OCI-LY7 (cell line): Measurements from ENCODE around the gene CEP104. TPM values are rescaled to one million over a fixed set of nuclear protein-coding genes. Genes with fewer than 3 reads are reported as not detected.

ENCODE experiments used
- Bru-seq: library from RNA; stranded (reverse); fragments of 400-500 nt; gene quantifications from one replicate; lab custom pipeline; 2021; lab: Mats Ljungman, UMichigan
- BruChase-seq, 2 experiments: library from RNA; stranded (reverse); fragments of 400-500 nt; gene quantifications; one replicate each; lab custom pipeline; 2021; lab: Mats Ljungman, UMichigan
- BruUV-seq: library from RNA; stranded (reverse); fragments of 400-500 nt; replicated peaks from 2 replicates; lab custom pipeline; 2021; lab: Mats Ljungman, UMichigan
- CTCF ChIA-PET: fragments of 300-600 bp; sonication (Branson Sonifier 250); formaldehyde crosslinking; loops from one replicate; lab custom pipeline; 2022; ENCODE audit warnings: antibody characterized with exemption; ENCODE audit not compliant: unreplicated experiment; lab: Charles Lee
- POLR2A ChIA-PET: fragments of 300-600 bp; sonication (Branson Sonifier 250); formaldehyde crosslinking; loops from one replicate; lab custom pipeline; 2022; ENCODE audit warnings: antibody characterized with exemption; lab: Charles Lee
- DNase-seq: peaks from one replicate; pipeline ENCODE4 v3.0.0-alpha.2; 2015; ENCODE audit warnings: low spot score
- H2AFZ ChIP-seq: fragments of 200-600 bp; sonication (generic), shearing (Covaris generic); 2 replicates; pipeline ENCODE4 v1.6.1; 2014; ENCODE audit warnings: mild to moderate bottlenecking, antibody characterized with exemption, low read length, moderate library complexity
- H3K27ac ChIP-seq: fragments of 200-600 bp; sonication (generic); 2 replicates; pipeline ENCODE4 v1.5.1; 2014; ENCODE audit warnings: mixed run types, low read depth, mild to moderate bottlenecking, moderate library complexity, low read length, inconsistent platforms; ENCODE audit not compliant: poor library complexity, severe bottlenecking
- H3K36me3 ChIP-seq: fragments of 200-600 bp; sonication (generic); 2 replicates; pipeline ENCODE4 v1.6.1; 2014; ENCODE audit warnings: mild to moderate bottlenecking, antibody characterized with exemption, low read length, moderate library complexity, mixed read lengths; ENCODE audit not compliant: insufficient read depth
- H3K4me1 ChIP-seq: fragments of 200-600 bp; sonication (generic); 2 replicates; pipeline ENCODE4 v1.5.1; 2014; ENCODE audit warnings: mild to moderate bottlenecking, low read length; ENCODE audit not compliant: insufficient read depth, poor library complexity, severe bottlenecking
- H3K4me2 ChIP-seq: fragments of 200-600 bp; sonication (generic); 2 replicates; pipeline ENCODE4 v1.6.1; 2014; ENCODE audit warnings: mild to moderate bottlenecking, low read length
- H3K4me3 ChIP-seq: fragments of 200-600 bp; sonication (generic); 2 replicates; pipeline ENCODE4 v1.5.1; 2014; ENCODE audit warnings: mild to moderate bottlenecking, low read depth, low read length; ENCODE audit not compliant: poor library complexity, severe bottlenecking
- H3K79me2 ChIP-seq: fragments of 200-600 bp; sonication (generic); 2 replicates; pipeline ENCODE4 v1.6.1; 2016; ENCODE audit warnings: low read depth, mild to moderate bottlenecking, low read length, moderate library complexity, mixed read lengths; ENCODE audit not compliant: insufficient read depth
- H3K9me2 ChIP-seq: fragments of 200-600 bp; sonication (generic); 2 replicates; pipeline ENCODE4 v1.6.1; 2016; ENCODE audit warnings: mild to moderate bottlenecking, low read length, mixed read lengths; ENCODE audit not compliant: insufficient read depth
- H3K9me3 ChIP-seq: fragments of 200-600 bp; sonication (generic); 2 replicates; pipeline ENCODE4 v1.6.1; 2014; ENCODE audit warnings: mild to moderate bottlenecking, mixed run types, low read length, mixed read lengths
- H4K20me1 ChIP-seq: fragments of 200-600 bp; sonication (generic); 2 replicates; pipeline ENCODE4 v1.6.1; 2014; ENCODE audit warnings: mild to moderate bottlenecking, antibody characterized with exemption, low read length, moderate library complexity, mixed read lengths; ENCODE audit not compliant: insufficient read depth
- EZH2phosphoT487 ChIP-seq: fragments of 200-600 bp; sonication (generic); IDR thresholded peaks from 2 replicates; pipeline ENCODE4 v1.6.1; 2018; ENCODE audit warnings: low read depth, borderline replicate concordance, mild to moderate bottlenecking, mixed run types, antibody characterized with exemption, low read length, moderate library complexity, mixed read lengths
- intact Hi-C: fragments of 100-400 bp; cut with micrococcal nuclease; formaldehyde crosslinking; loops from one replicate; pipeline ENCODE4 v1.10.0; 2022; ENCODE audit not compliant: unreplicated experiment
- long read RNA-seq: library from polyadenylated mRNA; stranded (forward); transcript quantifications from one replicate; pipeline ENCODE4 v2.0.0, GENCODE V29; 2022
- total RNA-seq, 2 experiments: library from RNA; depleted of rRNA in 1 of 2; stranded (reverse); fragments of >200 nt in 1 of 2; shearing (Covaris generic) in 1 of 2; gene quantifications; 2 replicates each; pipeline ENCODE4 v1.2.3, GENCODE V29; 2014 to 2022
- TF ChIP-seq, protein P1 (sequence below): fragments of 200-600 bp; sonication (generic); conservative IDR thresholded peaks from 2 replicates; pipeline ENCODE4 v1.5.1; 2014; ENCODE audit warnings: mild to moderate bottlenecking, antibody characterized with exemption, low read length, moderate library complexity, mixed read lengths

The CEP104 gene
- 26.8 and 36.5 TPM in 2 replicates for total RNA-seq (2014; rRNA removed; shearing (Covaris generic))
- total RNA-seq (2022): 71.0 and 71.7 TPM in 2 replicates
- percentile 64 among the genes with signal in this experiment for Bru-seq, nascent RNA
- percentile 73 among the genes with signal in this experiment for BruChase-seq, experiment 1, labeled RNA remaining after a 6-hour chase
- percentile 76 among the genes with signal in this experiment for BruChase-seq, experiment 2, labeled RNA remaining after a 2-hour chase
- long read RNA-seq, full-length matches to known transcripts: 26 of 60 reads
- long read RNA-seq, partial matches to known transcripts: 15 of 60 reads
- long read RNA-seq, other reads (novel, unspliced or antisense): 19 of 60 reads

DNA sequence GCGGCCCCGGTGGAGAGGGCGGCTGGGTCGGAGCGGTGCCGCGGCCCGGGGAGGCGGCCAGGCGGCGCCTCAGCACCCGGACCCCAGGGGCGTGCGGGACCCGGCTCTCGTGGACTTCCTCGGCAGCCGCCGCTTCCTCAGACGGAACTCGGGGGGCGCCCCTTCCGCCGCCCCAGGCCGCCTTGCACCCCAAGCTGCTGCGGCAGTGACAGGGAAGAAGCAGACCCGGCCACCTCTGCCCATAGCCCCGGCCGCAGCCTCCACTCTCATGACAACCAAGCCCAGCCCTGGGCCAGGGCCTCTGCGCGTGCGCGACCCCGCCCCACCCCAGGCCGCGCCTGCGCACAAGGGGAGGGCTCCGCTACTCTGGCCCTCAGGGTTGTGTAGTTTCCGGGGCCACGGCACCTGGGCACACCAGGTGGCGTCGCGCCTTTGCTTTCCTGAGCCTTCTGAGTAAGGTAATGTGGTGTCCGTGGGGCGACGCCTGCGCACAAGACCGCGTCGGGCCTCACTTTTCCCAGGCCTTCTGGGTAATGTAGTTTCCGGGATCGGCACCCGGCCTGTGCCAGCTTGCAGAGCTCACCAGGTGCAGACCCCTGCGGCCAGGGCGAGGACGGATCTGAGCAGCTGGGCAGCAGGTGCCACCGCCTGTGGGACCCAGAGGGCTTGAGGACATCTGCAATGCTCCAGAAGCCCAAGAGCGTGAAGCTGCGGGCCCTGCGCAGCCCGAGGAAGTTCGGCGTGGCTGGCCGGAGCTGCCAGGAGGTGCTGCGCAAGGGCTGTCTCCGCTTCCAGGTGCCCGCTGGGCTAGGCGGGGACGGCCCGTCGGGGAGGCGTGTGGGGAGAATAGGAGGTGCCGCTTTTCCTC, at the start of gene CEP104, which contains the start of gene DFFB:
Gene CEP104, minus strand, starts transcription at position 289 of the 868 bp plus-strand sequence. CDS start 4,804 bp downstream, outside the sequence.
Gene DFFB, plus strand, starts transcription at position 554 of the 868 bp plus-strand sequence. Its CDS starts 128 bp downstream, at position 682.
- peak within 1 kb of the TSS; percentile 36 for H3K27ac ChIP-seq
- H3K4me2 ChIP-seq: peak within 1 kb of the TSS; percentile 89
- DNase-seq: peak; percentile 99
- no peaks in the 10 kb centered on the region for H3K9me2 ChIP-seq
- no peak for TF ChIP-seq EZH2phosphoT487
- TF ChIP-seq, protein P1, sequence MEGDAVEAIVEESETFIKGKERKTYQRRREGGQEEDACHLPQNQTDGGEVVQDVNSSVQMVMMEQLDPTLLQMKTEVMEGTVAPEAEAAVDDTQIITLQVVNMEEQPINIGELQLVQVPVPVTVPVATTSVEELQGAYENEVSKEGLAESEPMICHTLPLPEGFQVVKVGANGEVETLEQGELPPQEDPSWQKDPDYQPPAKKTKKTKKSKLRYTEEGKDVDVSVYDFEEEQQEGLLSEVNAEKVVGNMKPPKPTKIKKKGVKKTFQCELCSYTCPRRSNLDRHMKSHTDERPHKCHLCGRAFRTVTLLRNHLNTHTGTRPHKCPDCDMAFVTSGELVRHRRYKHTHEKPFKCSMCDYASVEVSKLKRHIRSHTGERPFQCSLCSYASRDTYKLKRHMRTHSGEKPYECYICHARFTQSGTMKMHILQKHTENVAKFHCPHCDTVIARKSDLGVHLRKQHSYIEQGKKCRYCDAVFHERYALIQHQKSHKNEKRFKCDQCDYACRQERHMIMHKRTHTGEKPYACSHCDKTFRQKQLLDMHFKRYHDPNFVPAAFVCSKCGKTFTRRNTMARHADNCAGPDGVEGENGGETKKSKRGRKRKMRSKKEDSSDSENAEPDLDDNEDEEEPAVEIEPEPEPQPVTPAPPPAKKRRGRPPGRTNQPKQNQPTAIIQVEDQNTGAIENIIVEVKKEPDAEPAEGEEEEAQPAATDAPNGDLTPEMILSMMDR: peak; percentile 69
- ChIA-PET CTCF (interaction anchor here (0.6 to 2.5 kb wide), 5 partner anchors 43 to 190 kb away, joined by 3 to 7 read pairs (median 4); partner anchors contain the start of gene C1orf174), POLR2A (interaction anchor here (0.6 to 1.7 kb wide), 3 partner anchors 44 to 969 kb away, joined by 3 to 6 read pairs (median 3); no protein-coding TSS in a partner anchor)
- peaks cover 26% of the 10 kb centered on the region for H3K4me1 ChIP-seq
- no TSS peak for BruUV-seq
- H3K36me3 ChIP-seq: peaks cover 7% of the 10 kb centered on the region
- peaks cover 46% of the 10 kb centered on the region for H3K79me2 ChIP-seq
- peak within 1 kb of the TSS; percentile 79 for H2AFZ ChIP-seq
- no peaks in the 10 kb centered on the region for H3K9me3 ChIP-seq
- intact Hi-C loops: loop anchor here (1.0 to 5.0 kb wide), 3 partner anchors 43 to 190 kb away; partner anchors contain the start of gene C1orf174
- peak within 1 kb of the TSS; percentile 87 for H3K4me3 ChIP-seq
- peaks cover 7% of the 10 kb centered on the region; the same call in 1 of the 2 replicates for H4K20me1 ChIP-seq

DNA sequence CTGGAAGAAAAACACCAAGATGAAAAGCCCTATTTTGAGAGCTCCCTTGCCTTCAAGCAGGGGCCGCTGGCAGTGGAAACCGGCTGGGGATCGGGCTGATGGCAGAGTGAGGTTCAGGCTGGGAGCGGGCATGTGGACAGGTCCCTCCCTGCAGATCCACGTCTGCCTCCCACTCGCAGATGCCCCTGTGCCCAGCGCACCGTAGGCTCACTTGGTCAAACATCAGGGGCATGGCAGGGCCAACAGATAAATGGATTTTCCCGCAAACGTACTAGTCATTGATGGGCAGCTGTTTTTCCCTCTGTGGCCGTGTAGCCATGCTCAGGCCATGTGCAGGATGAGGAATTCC, 49.6 kb upstream of the CEP104 start:
- POLR2A ChIA-PET: interaction anchor here (1.6 to 4.6 kb wide), 2 partner anchors 141 to 403 kb away, joined by 6 to 31 read pairs; no protein-coding TSS in a partner anchor
- DNase-seq: no peak

More for the DNA sequence above, 49.6 kb upstream of the CEP104 start:
- no peak overlapping the region for H2AFZ ChIP-seq
- H3K4me1 ChIP-seq: peaks cover 89% of the 10 kb centered on the region
- BruUV-seq: no TSS peak
- no peak for TF ChIP-seq EZH2phosphoT487
- TF ChIP-seq, protein P1: no peak
- peak overlapping the region; percentile 96 for H3K4me3 ChIP-seq
- peak overlapping the region; percentile 88 for H3K4me2 ChIP-seq
- no peaks in the 10 kb centered on the region for H3K9me3 ChIP-seq
- H4K20me1 ChIP-seq: no peaks in the 10 kb centered on the region
- peak overlapping the region; percentile 100 for H3K27ac ChIP-seq
- no peaks in the 10 kb centered on the region for H3K9me2 ChIP-seq
- CTCF ChIA-PET: interaction anchor here (1.7 kb wide), 1 partner anchor 49 kb away, joined by 7 read pairs; the partner anchor contains the start of genes CEP104 and DFFB
- peaks cover 55% of the 10 kb centered on the region for H3K79me2 ChIP-seq
- intact Hi-C loops: loop anchor here (1.0 kb wide), 1 partner anchor 49 kb away; the partner anchor contains the start of genes CEP104 and DFFB
- H3K36me3 ChIP-seq: no peaks in the 10 kb centered on the region
